Measurements from ENCODE around the gene FYN. TPM values are rescaled to one million over a fixed set of nuclear protein-coding genes. Genes with fewer than 3 reads are reported as not detected.

Gene FYN
- total and polyA plus RNA-seq, 2 of the 4 experiments (the other 2 are of a cell fraction): 30.8 to 36.4 TPM

GRCh38 chr6:111631903-111632460 is 241.3 kb downstream of the FYN start:
- intact Hi-C loops (cut with micrococcal nuclease) (no loop called here), dilution Hi-C loops (cut with HindIII; ENCODE audit: low sequenced_read_pairs, unreplicated experiment) (no loop called here)
- CTCF ChIA-PET: no interaction called here

More at GRCh38 chr6:111631903-111632460, 241.3 kb downstream of the FYN start:
- H2BK20ac ChIP-seq (ENCODE audit: low read depth, low read length): no peak overlapping the region
- H3K4me1 ChIP-seq (ENCODE audit: control insufficient read depth, insufficient read depth, low read length): no peaks in the 10 kb centered on the region
- no peaks in the 10 kb centered on the region for H4K20me1 ChIP-seq (ENCODE audit: insufficient read depth, low read length)
- TF ChIP-seq MAZ (IDR thresholded peaks at IDR 0.05; ENCODE audit: borderline replicate concordance, low read depth, low read length): no peak
- ATAC-seq (ENCODE audit: low read depth) (no peak), DNase-seq (no peak)
- in situ Hi-C loops (cut with MboI; ENCODE audit: low sequenced_read_pairs): no loop called here
- no peak overlapping the region for H2BK5ac ChIP-seq (ENCODE audit: low read depth, low read length, poor library complexity, severe bottlenecking)
- H4K5ac ChIP-seq (ENCODE audit: low read depth, low read length): no peak overlapping the region
- no peak overlapping the region for H2AK9ac ChIP-seq (replicated peaks; ENCODE audit: low read depth, low read length, poor library complexity)
- peaks cover 8% of the 10 kb centered on the region for H3K9me3 ChIP-seq (ENCODE audit: control insufficient read depth, insufficient read depth, low read length)
- H3K9me1 ChIP-seq (ENCODE audit: insufficient read depth, low read length): no peaks in the 10 kb centered on the region
- no peak overlapping the region for H3K27ac ChIP-seq (ENCODE audit: insufficient read depth, low read length)
- H3K9ac ChIP-seq (ENCODE audit: low read depth, low read length): no peak overlapping the region
- no peaks in the 10 kb centered on the region for H3K36me3 ChIP-seq (ENCODE audit: control insufficient read depth, insufficient read depth, low read length)
- H4K91ac ChIP-seq (ENCODE audit: insufficient read depth, low read depth, low read length): no peak overlapping the region
- H4K8ac ChIP-seq (ENCODE audit: low read depth in 2 of 2, low read length in 2 of 2): no peak overlapping the region
- H3K4me2 ChIP-seq (ENCODE audit: low read depth, low read length): no peak overlapping the region
- H3K14ac ChIP-seq (replicated peaks; ENCODE audit: low read depth, low read length): no peak overlapping the region
- no peak overlapping the region for H3K4ac ChIP-seq (ENCODE audit: low read depth, low read length)
- no peaks in the 10 kb centered on the region for H3K79me1 ChIP-seq (ENCODE audit: low read depth in 1 of 2, low read length in 2 of 2)
- POLR2A ChIA-PET (ENCODE audit: unreplicated experiment): no interaction called here
- H3K23ac ChIP-seq (ENCODE audit: low read depth, low read length): no peak overlapping the region
- no peak overlapping the region for H2AK5ac ChIP-seq (ENCODE audit: low read depth, low read length)
- no peak overlapping the region for H3K56ac ChIP-seq (ENCODE audit: extremely low read depth, insufficient read depth, low read length)
- H2BK15ac ChIP-seq (ENCODE audit: low read depth, low read length): no peak overlapping the region
- BruUV-seq (replicated peaks): no TSS peak
- H3K27me3 ChIP-seq (ENCODE audit: control insufficient read depth, insufficient read depth, low read length): no peaks in the 10 kb centered on the region; the same call in 1 of the 2 replicates
- H2AFZ ChIP-seq (replicated peaks; ENCODE audit: low read length, poor library complexity): peak overlapping the region; percentile 41
- no peak overlapping the region for H3K18ac ChIP-seq (ENCODE audit: low read depth, low read length)
- no peak overlapping the region for H2BK120ac ChIP-seq (ENCODE audit: low read depth, low read length)
- WGBS, 2 experiments (ENCODE audit: extremely low coverage in 2 of 2, insufficient read length in 1 of 2): 78% methylated on average over 1 of the region's 8 CpGs; no CpG with 5 or more reads in 1 of the 2 experiments
- no peak overlapping the region for H3K4me3 ChIP-seq (ENCODE audit: insufficient read depth, low read depth, low read length)

All from IMR-90 (cell line).